Measurements from ENCODE around the gene TLCD1.

The TLCD1 gene

GRCh38 chr17:28755486-28755885 lies 29.5 kb upstream of the TLCD1 start:
- H3K36me3 ChIP-seq (ENCODE audit: control insufficient read depth, insufficient read depth, low read length), result peaks cover 13% of the 10 kb centered on the region
- H2BK5ac ChIP-seq (ENCODE audit: low read length), result no peak overlapping the region
- H3K23ac ChIP-seq (ENCODE audit: low read length), result no peak overlapping the region
- no peak overlapping the region for H2BK15ac ChIP-seq (replicated peaks; ENCODE audit: low read depth)
- H4K8ac ChIP-seq (ENCODE audit: low read depth, low read length), result no peak overlapping the region
- H3K79me1 ChIP-seq (ENCODE audit: low read length), result peaks cover 7% of the 10 kb centered on the region
- H3K9ac ChIP-seq (ENCODE audit: low read length), result no peak overlapping the region
- no peak overlapping the region for H3K4me3 ChIP-seq (ENCODE audit: low read length)
- H3K18ac ChIP-seq (ENCODE audit: low read length), result no peak overlapping the region
- H3K4me2 ChIP-seq (ENCODE audit: low read length), result no peak overlapping the region
- DNase-seq, result no peak
- no peak overlapping the region for H2AK5ac ChIP-seq (ENCODE audit: low read length)
- no peak overlapping the region for H3K4ac ChIP-seq (ENCODE audit: low read depth, low read length)
- H3K27ac ChIP-seq (ENCODE audit: low read depth, low read length), result no peak overlapping the region
- WGBS (ENCODE audit: extremely low coverage, insufficient coverage, low lambda C conversion rate), result no CpG with 5 or more reads among the region's 7 CpGs
- no peak overlapping the region for H2BK120ac ChIP-seq (ENCODE audit: low read depth, low read length)
- peaks cover 1% of the 10 kb centered on the region for H3K79me2 ChIP-seq (ENCODE audit: control insufficient read depth, insufficient read depth, low read length)
- H4K5ac ChIP-seq (ENCODE audit: low read length), result no peak overlapping the region
- no peaks in the 10 kb centered on the region for H3K4me1 ChIP-seq (ENCODE audit: control insufficient read depth, low read depth, low read length)
- no peak overlapping the region for H3K56ac ChIP-seq (ENCODE audit: low read length)
- H3K27me3 ChIP-seq (ENCODE audit: insufficient read depth, low read length, poor library complexity), result no peaks in the 10 kb centered on the region

- no peak overlapping the region for H2BK120ac ChIP-seq (ENCODE audit: low read depth, low read length)
- H3K18ac ChIP-seq (ENCODE audit: low read length), result no peak overlapping the region
- H3K4me2 ChIP-seq (ENCODE audit: low read length), result no peak overlapping the region
- H3K4me3 ChIP-seq (ENCODE audit: low read length), result no peak overlapping the region
- peaks cover 15% of the 10 kb centered on the region for H3K79me2 ChIP-seq (ENCODE audit: control insufficient read depth, insufficient read depth, low read length)
- DNase-seq, result no peak
- no CpG with 5 or more reads among the region's 10 CpGs for WGBS (ENCODE audit: extremely low coverage, insufficient coverage, low lambda C conversion rate)
- no peaks in the 10 kb centered on the region for H3K27me3 ChIP-seq (ENCODE audit: insufficient read depth, low read length, poor library complexity)
- no peak overlapping the region for H3K4ac ChIP-seq (ENCODE audit: low read depth, low read length)
- no peak overlapping the region for H3K23ac ChIP-seq (ENCODE audit: low read length)
- no peak overlapping the region for H3K56ac ChIP-seq (ENCODE audit: low read length)
- peaks cover 19% of the 10 kb centered on the region for H3K79me1 ChIP-seq (ENCODE audit: low read length)
- H4K5ac ChIP-seq (ENCODE audit: low read length), result no peak overlapping the region
- H4K8ac ChIP-seq (ENCODE audit: low read depth, low read length), result no peak overlapping the region
- H3K27ac ChIP-seq (ENCODE audit: low read depth, low read length), result no peak overlapping the region
- no peak overlapping the region for H2AK5ac ChIP-seq (ENCODE audit: low read length)
- H3K36me3 ChIP-seq (ENCODE audit: control insufficient read depth, insufficient read depth, low read length), result peaks cover 36% of the 10 kb centered on the region
- no peak overlapping the region for H3K9ac ChIP-seq (ENCODE audit: low read length)
- no peak overlapping the region for H2BK5ac ChIP-seq (ENCODE audit: low read length)
- peaks cover 3% of the 10 kb centered on the region for H3K4me1 ChIP-seq (ENCODE audit: control insufficient read depth, low read depth, low read length)
- H2BK15ac ChIP-seq (replicated peaks; ENCODE audit: low read depth), result no peak overlapping the region
These were observed 25.8 kb upstream of the TLCD1 start for GRCh38 chr17:28751600-28752366.

- H2AK5ac ChIP-seq (ENCODE audit: low read length), result no peak overlapping the region
- peak; percentile 96 for DNase-seq
- no peak overlapping the region for H3K4me3 ChIP-seq (ENCODE audit: low read length)
- no peak overlapping the region for H3K4me2 ChIP-seq (ENCODE audit: low read length)
- peak overlapping the region; percentile 49 for H3K56ac ChIP-seq (ENCODE audit: low read length)
- peaks cover 28% of the 10 kb centered on the region for H3K79me2 ChIP-seq (ENCODE audit: control insufficient read depth, insufficient read depth, low read length)
- H4K8ac ChIP-seq (ENCODE audit: low read depth, low read length), result no peak overlapping the region
- no peak overlapping the region for H2BK15ac ChIP-seq (replicated peaks; ENCODE audit: low read depth)
- peak overlapping the region; percentile 24 for H3K23ac ChIP-seq (ENCODE audit: low read length)
- no peak overlapping the region for H3K27ac ChIP-seq (ENCODE audit: low read depth, low read length)
- H4K5ac ChIP-seq (ENCODE audit: low read length), result no peak overlapping the region
- H3K79me1 ChIP-seq (ENCODE audit: low read length), result peaks cover 30% of the 10 kb centered on the region
- no peak overlapping the region for H3K18ac ChIP-seq (ENCODE audit: low read length)
- H2BK5ac ChIP-seq (ENCODE audit: low read length), result no peak overlapping the region
- H3K36me3 ChIP-seq (ENCODE audit: control insufficient read depth, insufficient read depth, low read length), result peaks cover 40% of the 10 kb centered on the region
- no CpG with 5 or more reads among the region's 20 CpGs for WGBS (ENCODE audit: extremely low coverage, insufficient coverage, low lambda C conversion rate)
- peak overlapping the region; percentile 51 for H3K9ac ChIP-seq (ENCODE audit: low read length)
- no peak overlapping the region for H3K4ac ChIP-seq (ENCODE audit: low read depth, low read length)
- no peaks in the 10 kb centered on the region for H3K27me3 ChIP-seq (ENCODE audit: insufficient read depth, low read length, poor library complexity)
- peaks cover 11% of the 10 kb centered on the region for H3K4me1 ChIP-seq (ENCODE audit: control insufficient read depth, low read depth, low read length)
- no peak overlapping the region for H2BK120ac ChIP-seq (ENCODE audit: low read depth, low read length)
These were observed 24.4 kb upstream of the TLCD1 start for GRCh38 chr17:28750178-28751047.

GRCh38 chr17:28749516-28750177 lies 23.6 kb upstream of the TLCD1 start:
- H3K4me2 ChIP-seq (ENCODE audit: low read length), result no peak overlapping the region
- no peak overlapping the region for H4K8ac ChIP-seq (ENCODE audit: low read depth, low read length)
- DNase-seq, result peak; percentile 19
- H3K79me1 ChIP-seq (ENCODE audit: low read length), result peaks cover 30% of the 10 kb centered on the region
- no peak overlapping the region for H2BK120ac ChIP-seq (ENCODE audit: low read depth, low read length)
- H3K27ac ChIP-seq (ENCODE audit: low read depth, low read length), result peak overlapping the region; percentile 2
- WGBS (ENCODE audit: extremely low coverage, insufficient coverage, low lambda C conversion rate), result no CpG with 5 or more reads among the region's 11 CpGs
- H2AK5ac ChIP-seq (ENCODE audit: low read length), result no peak overlapping the region
- H3K9ac ChIP-seq (ENCODE audit: low read length), result no peak overlapping the region
- H3K36me3 ChIP-seq (ENCODE audit: control insufficient read depth, insufficient read depth, low read length), result peaks cover 40% of the 10 kb centered on the region
- H3K27me3 ChIP-seq (ENCODE audit: insufficient read depth, low read length, poor library complexity), result no peaks in the 10 kb centered on the region
- no peak overlapping the region for H3K23ac ChIP-seq (ENCODE audit: low read length)
- no peak overlapping the region for H3K4ac ChIP-seq (ENCODE audit: low read depth, low read length)
- no peak overlapping the region for H3K56ac ChIP-seq (ENCODE audit: low read length)
- peaks cover 36% of the 10 kb centered on the region for H3K79me2 ChIP-seq (ENCODE audit: control insufficient read depth, insufficient read depth, low read length)
- H3K4me3 ChIP-seq (ENCODE audit: low read length), result no peak overlapping the region
- H2BK5ac ChIP-seq (ENCODE audit: low read length), result no peak overlapping the region
- no peak overlapping the region for H2BK15ac ChIP-seq (replicated peaks; ENCODE audit: low read depth)
- no peak overlapping the region for H3K18ac ChIP-seq (ENCODE audit: low read length)
- H4K5ac ChIP-seq (ENCODE audit: low read length), result no peak overlapping the region
- H3K4me1 ChIP-seq (ENCODE audit: control insufficient read depth, low read depth, low read length), result peaks cover 11% of the 10 kb centered on the region

GRCh38 chr17:28748852-28749515 lies 23.0 kb upstream of the TLCD1 start:
- H4K8ac ChIP-seq (ENCODE audit: low read depth, low read length), result no peak overlapping the region
- H3K27ac ChIP-seq (ENCODE audit: low read depth, low read length), result no peak overlapping the region
- peaks cover 11% of the 10 kb centered on the region for H3K4me1 ChIP-seq (ENCODE audit: control insufficient read depth, low read depth, low read length)
- no peak overlapping the region for H3K4me3 ChIP-seq (ENCODE audit: low read length)
- peaks cover 30% of the 10 kb centered on the region for H3K79me1 ChIP-seq (ENCODE audit: low read length)
- no peak overlapping the region for H3K4ac ChIP-seq (ENCODE audit: low read depth, low read length)
- DNase-seq, result no peak
- no peak overlapping the region for H3K4me2 ChIP-seq (ENCODE audit: low read length)
- peaks cover 40% of the 10 kb centered on the region for H3K79me2 ChIP-seq (ENCODE audit: control insufficient read depth, insufficient read depth, low read length)
- H3K23ac ChIP-seq (ENCODE audit: low read length), result no peak overlapping the region
- H2AK5ac ChIP-seq (ENCODE audit: low read length), result no peak overlapping the region
- no CpG with 5 or more reads among the region's 18 CpGs for WGBS (ENCODE audit: extremely low coverage, insufficient coverage, low lambda C conversion rate)
- H3K9ac ChIP-seq (ENCODE audit: low read length), result no peak overlapping the region
- H2BK120ac ChIP-seq (ENCODE audit: low read depth, low read length), result no peak overlapping the region
- H2BK5ac ChIP-seq (ENCODE audit: low read length), result no peak overlapping the region
- H3K27me3 ChIP-seq (ENCODE audit: insufficient read depth, low read length, poor library complexity), result no peaks in the 10 kb centered on the region
- no peak overlapping the region for H2BK15ac ChIP-seq (replicated peaks; ENCODE audit: low read depth)
- no peak overlapping the region for H3K56ac ChIP-seq (ENCODE audit: low read length)
- H3K36me3 ChIP-seq (ENCODE audit: control insufficient read depth, insufficient read depth, low read length), result peaks cover 40% of the 10 kb centered on the region
- H3K18ac ChIP-seq (ENCODE audit: low read length), result no peak overlapping the region
- no peak overlapping the region for H4K5ac ChIP-seq (ENCODE audit: low read length)
